Activated naive CD8-positive, alpha-beta T cell treated with anti-CD3 and anti-CD28 coated beads, Interleukin-2, amount 10 ng/mL, durations not matched to agents 7 days and 5 days (primary cell): ENCODE data around the gene CC2D2B. TPM values are rescaled to one million over a fixed set of nuclear protein-coding genes. Genes with fewer than 3 reads are reported as not detected.

Experiments used
- ATAC-seq: fragments of 150-1000 bp; cut with Tn5 transposase; one replicate; pipeline ENCODE4 v1.10.0; 2021; ENCODE audit warnings: low read depth, moderate library complexity
- POLR2A ChIA-PET: fragments of 350-600 bp; sonication (Branson Sonifier 250); formaldehyde crosslinking; loops from one replicate; lab custom pipeline; 2021; ENCODE audit warnings: antibody characterized with exemption; lab: Charles Lee
- DNase-seq: peaks from one replicate; pipeline ENCODE4 v3.0.0; 2021
- H3K27ac Mint-ChIP-seq: one replicate; pipeline ENCODE4 v1.8.0; 2022; ENCODE audit warnings: mild to moderate bottlenecking, mixed read lengths
- H3K27me3 Mint-ChIP-seq: one replicate; pipeline ENCODE4 v1.8.0; 2022; ENCODE audit warnings: mild to moderate bottlenecking, moderate library complexity, mixed read lengths
- H3K36me3 Mint-ChIP-seq: one replicate; pipeline ENCODE4 v1.8.0; 2021; ENCODE audit warnings: mild to moderate bottlenecking, mixed read lengths
- H3K4me1 Mint-ChIP-seq: one replicate; pipeline ENCODE4 v1.8.0; 2021; ENCODE audit warnings: mixed read lengths
- H3K4me3 Mint-ChIP-seq: one replicate; pipeline ENCODE4 v1.8.0; 2022; ENCODE audit warnings: mild to moderate bottlenecking, moderate library complexity, mixed read lengths
- H3K9me3 Mint-ChIP-seq: one replicate; pipeline ENCODE4 v1.8.0; 2021; ENCODE audit warnings: mixed read lengths
- total RNA-seq, 2 experiments: library from RNA; stranded (reverse); gene quantifications; one replicate each; pipeline ENCODE4 v1.2.3, GENCODE V29; 2021

CC2D2B gene
- total RNA-seq, 2 experiments from 2014 or later = 0.48 TPM; not detected in 1

DNA sequence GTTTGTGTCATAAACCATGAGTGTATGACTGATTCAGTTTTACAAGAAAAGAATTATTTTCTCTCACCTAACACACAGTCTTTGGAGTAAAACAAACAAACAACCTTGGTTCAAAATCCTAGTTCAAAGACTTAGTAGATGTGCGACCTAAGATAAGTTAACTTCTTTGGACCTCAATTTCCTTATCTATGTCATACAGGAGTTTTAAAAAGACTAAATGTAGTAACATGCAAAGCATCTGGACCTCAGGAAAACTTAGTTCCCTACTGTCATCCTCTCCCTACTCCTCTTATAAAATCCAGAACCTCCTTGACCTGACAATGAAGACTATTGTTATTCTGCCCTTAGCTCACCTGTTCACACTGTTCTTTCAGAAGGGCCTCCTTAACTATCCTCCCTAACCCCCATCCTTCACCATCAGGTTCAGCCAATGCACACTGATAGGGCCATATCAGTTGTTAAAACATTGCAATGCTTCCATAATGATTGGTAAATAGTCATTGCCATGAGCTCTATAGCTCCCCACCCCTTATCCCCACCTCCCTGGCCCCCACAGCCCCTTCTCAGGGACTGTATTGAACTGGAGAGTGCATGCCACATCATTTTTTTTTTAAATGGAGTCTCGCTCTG is 106.8 kb downstream of the CC2D2B start:
- H3K27ac Mint-ChIP-seq = no peak overlapping the region
- H3K27me3 Mint-ChIP-seq = no peaks in the 10 kb centered on the region
- H3K4me3 Mint-ChIP-seq = no peak overlapping the region
- peaks cover 1% of the 10 kb centered on the region for H3K4me1 Mint-ChIP-seq
- DNase-seq (no peak), ATAC-seq (no peak)
- H3K9me3 Mint-ChIP-seq = no peaks in the 10 kb centered on the region
- POLR2A ChIA-PET = no interaction called here
- no peaks in the 10 kb centered on the region for H3K36me3 Mint-ChIP-seq

DNA sequence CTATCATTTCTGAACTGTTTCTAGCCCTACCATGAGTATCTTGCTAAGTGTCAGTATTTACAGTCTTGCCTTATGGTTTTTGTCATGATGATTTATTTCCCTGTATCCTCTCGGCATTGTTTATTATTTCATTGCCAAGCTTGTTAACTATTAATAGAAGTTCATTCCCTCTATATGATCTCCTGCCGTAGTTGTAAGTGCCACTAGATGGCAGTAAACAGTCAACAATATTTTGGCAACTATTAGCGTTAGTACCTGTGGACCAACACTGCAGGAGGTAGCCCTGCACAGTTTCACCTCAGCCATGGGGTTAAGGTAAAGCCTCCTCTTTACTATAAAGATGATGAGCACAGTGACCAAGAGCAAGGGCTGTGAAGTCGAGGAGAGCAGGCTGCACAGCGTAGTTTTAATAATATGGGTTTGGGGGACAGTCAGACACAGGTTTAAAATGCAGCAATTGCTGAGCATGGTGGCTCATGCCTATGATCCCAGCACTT is 109.5 kb downstream of the CC2D2B start:
- H3K4me3 Mint-ChIP-seq = no peak overlapping the region
- POLR2A ChIA-PET = no interaction called here

DNA sequence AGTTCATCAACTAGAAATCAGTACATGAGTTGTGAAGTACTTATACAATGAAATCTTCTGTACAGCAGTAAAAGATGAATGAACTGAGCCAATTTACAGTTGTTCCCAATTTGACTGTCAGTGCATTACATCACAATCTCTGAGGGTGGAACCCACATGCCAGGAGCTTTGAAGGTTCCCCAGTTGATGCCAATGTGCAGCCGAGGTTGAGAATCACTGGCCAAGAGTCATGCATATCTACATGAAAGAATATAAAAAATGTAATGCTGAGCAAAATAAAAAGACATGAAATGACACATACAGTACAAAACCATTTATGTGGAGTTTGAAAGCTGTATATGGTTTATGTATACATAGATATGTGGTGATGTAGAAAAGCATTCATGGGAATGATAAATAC is 113.6 kb downstream of the CC2D2B start:
- no peak overlapping the region for H3K27ac Mint-ChIP-seq
- H3K9me3 Mint-ChIP-seq = peaks cover 1% of the 10 kb centered on the region
- no peaks in the 10 kb centered on the region for H3K36me3 Mint-ChIP-seq
- H3K4me1 Mint-ChIP-seq = peaks cover 1% of the 10 kb centered on the region
- H3K27me3 Mint-ChIP-seq = no peaks in the 10 kb centered on the region
- DNase-seq (no peak), ATAC-seq (no peak)
- H3K4me3 Mint-ChIP-seq = no peak overlapping the region
- POLR2A ChIA-PET = no interaction called here

More for the DNA sequence above, 109.5 kb downstream of the CC2D2B start:
- Mint-ChIP-seq H3K4me1 (peaks cover 1% of the 10 kb centered on the region), H3K27me3 (no peaks in the 10 kb centered on the region), H3K27ac (no peak overlapping the region), H3K9me3 (no peaks in the 10 kb centered on the region), H3K36me3 (no peaks in the 10 kb centered on the region)
- DNase-seq (no peak), ATAC-seq (peak; percentile 90)

DNA sequence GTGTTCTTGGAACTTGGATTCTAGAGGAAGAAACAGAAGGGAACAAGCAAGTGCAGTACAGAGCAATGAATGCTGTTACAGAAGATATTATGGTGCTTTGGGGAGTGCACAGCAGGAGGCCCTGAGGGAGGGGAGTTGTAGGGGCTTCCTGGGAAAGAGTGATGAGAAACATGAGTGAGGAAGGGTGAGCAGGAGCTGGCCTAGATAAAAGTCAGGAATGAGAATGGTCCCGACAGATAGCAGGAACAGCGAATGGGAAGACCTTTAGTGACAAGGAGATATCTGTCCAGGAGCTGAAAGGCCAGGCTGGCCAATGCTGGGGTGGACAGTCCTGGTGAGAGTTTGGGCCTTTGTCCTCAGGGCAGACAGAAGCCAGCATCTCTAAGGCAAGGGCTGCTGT is 115.0 kb downstream of the CC2D2B start:
- Mint-ChIP-seq H3K9me3 (peaks cover 1% of the 10 kb centered on the region), H3K27ac (no peak overlapping the region), H3K36me3 (no peaks in the 10 kb centered on the region), H3K4me3 (no peak overlapping the region), H3K4me1 (no peaks in the 10 kb centered on the region), H3K27me3 (no peaks in the 10 kb centered on the region)
- ATAC-seq (no peak), DNase-seq (no peak)
- POLR2A ChIA-PET = no interaction called here

DNA sequence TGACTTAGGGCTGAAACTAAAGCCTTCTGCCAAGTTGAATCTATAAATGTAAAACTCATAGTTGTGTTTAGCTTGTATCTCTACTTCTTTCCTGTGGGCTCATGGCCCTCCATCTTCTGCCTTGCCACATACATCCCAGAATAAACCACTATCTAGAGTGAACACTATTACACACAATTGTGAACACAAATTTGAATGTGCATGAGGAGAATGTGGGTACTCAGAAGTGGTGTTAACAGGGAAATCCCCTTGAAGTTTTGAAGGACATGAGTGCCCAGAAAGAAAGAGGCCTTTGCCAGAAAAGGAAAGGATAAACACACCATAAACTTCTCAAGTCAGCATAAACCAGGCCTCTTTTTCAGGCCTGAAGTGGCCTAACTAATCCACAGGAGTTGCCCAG is 115.4 kb downstream of the CC2D2B start:
- no peak overlapping the region for H3K4me3 Mint-ChIP-seq
- H3K4me1 Mint-ChIP-seq = no peaks in the 10 kb centered on the region
- H3K27me3 Mint-ChIP-seq = no peaks in the 10 kb centered on the region
- H3K27ac Mint-ChIP-seq = no peak overlapping the region
- POLR2A ChIA-PET = no interaction called here
- H3K9me3 Mint-ChIP-seq = peaks cover 1% of the 10 kb centered on the region
- DNase-seq (no peak), ATAC-seq (no peak)
- no peaks in the 10 kb centered on the region for H3K36me3 Mint-ChIP-seq

DNA sequence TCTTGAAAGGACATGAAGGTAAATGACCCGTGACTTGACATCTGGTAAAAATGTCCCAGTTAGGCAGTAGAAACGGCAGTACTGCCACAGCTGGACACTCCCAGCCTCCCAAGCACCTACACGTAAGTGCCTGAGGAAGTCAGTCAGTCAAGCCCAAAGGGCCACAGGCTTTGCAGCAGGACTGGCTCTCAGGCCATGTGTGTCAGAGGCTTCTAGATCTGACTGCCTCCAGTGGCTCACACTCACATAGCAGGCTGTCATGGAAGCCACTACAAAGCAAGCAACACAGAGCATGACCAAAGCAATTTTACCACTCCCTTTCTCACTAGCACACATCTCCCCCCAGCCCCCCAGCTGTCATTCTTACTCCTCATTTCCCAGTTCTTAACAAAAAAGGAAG is 117.8 kb downstream of the CC2D2B start:
- Mint-ChIP-seq H3K27ac (no peak overlapping the region), H3K36me3 (no peaks in the 10 kb centered on the region), H3K9me3 (peaks cover 1% of the 10 kb centered on the region), H3K4me3 (no peak overlapping the region), H3K4me1 (no peaks in the 10 kb centered on the region), H3K27me3 (no peaks in the 10 kb centered on the region)
- no peak for DNase-seq
- peak; percentile 60 for ATAC-seq
- POLR2A ChIA-PET = no interaction called here

DNA sequence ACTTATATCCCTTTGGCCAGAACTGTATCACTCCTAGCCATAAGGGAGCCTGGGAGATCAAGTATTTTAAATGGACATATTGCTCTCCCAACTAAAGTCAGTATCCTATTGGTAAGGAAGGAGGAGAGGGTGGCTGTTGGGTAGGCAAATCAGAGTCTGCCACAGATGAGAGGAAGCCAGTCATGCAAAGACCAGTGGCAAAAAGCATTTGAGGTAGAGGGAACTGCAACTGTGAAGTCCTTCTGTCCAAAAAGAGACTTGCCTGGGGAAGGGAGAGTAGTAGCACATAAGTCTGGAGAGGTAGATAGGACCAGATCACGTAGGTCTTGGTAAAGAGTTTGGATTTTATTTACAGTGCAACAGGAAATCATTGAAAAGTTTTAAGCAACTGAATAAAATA is 126.8 kb downstream of the CC2D2B start:
- H3K36me3 Mint-ChIP-seq = peaks cover 3% of the 10 kb centered on the region
- POLR2A ChIA-PET = no interaction called here
- H3K9me3 Mint-ChIP-seq = no peaks in the 10 kb centered on the region
- ATAC-seq = no peak
- H3K27ac Mint-ChIP-seq = no peak overlapping the region
- H3K4me3 Mint-ChIP-seq = no peak overlapping the region
- H3K4me1 Mint-ChIP-seq = no peaks in the 10 kb centered on the region
- no peak for DNase-seq
- H3K27me3 Mint-ChIP-seq = peaks cover 23% of the 10 kb centered on the region

DNA sequence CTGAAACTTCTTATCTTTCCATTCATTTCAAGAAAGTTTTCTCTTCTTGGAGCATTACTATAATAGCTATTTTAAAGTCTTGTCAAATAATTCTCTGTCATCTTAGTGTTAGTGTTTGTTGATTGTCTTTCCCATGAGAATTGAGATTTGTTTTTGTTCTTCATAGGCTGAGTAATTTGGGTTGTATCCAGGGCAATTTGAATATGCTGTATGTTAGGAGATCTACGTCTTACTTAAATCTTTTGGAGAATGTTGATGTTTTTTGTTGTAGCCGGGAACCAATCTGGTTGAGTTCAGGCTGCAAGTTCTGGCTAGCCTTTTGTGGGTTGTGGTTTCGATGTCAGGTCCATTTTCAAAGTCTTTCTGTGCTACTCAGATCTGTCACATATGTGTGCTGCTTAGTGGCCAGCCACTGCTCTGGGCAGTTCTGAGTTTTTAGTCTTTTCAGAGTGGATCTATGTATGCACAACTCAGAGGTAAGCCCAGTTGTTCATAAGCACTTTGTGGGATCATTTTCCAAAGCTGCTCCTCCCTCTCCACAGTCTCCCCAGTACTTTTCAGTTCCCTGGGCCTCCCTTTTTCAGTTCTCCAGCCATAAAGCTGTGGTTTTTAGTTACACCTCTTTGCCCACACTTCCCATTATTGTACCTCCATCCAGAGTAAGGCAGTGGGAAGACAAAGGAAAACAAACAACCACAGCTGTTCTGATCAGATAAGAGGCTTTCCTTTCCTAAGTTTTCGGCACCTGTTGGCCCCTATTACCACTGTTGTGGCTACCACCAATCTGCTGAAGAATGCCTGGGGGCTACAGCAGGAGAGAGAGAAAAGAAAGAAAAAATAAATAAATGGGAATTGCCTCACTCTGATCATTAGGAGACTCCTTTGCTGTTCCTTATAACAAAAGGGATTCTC is 131.0 kb downstream of the CC2D2B start:
- peaks cover 6% of the 10 kb centered on the region for H3K4me1 Mint-ChIP-seq
- POLR2A ChIA-PET = interaction anchor here (1.3 kb wide), 1 partner anchor 91 kb away, joined by 3 read pairs; the partner anchor contains the start of gene ZNF518A
- ATAC-seq (no peak), DNase-seq (no peak)
- H3K27ac Mint-ChIP-seq = no peak overlapping the region
- H3K9me3 Mint-ChIP-seq = no peaks in the 10 kb centered on the region
- H3K27me3 Mint-ChIP-seq = peaks cover 23% of the 10 kb centered on the region
- H3K4me3 Mint-ChIP-seq = no peak overlapping the region
- H3K36me3 Mint-ChIP-seq = peaks cover 3% of the 10 kb centered on the region

DNA sequence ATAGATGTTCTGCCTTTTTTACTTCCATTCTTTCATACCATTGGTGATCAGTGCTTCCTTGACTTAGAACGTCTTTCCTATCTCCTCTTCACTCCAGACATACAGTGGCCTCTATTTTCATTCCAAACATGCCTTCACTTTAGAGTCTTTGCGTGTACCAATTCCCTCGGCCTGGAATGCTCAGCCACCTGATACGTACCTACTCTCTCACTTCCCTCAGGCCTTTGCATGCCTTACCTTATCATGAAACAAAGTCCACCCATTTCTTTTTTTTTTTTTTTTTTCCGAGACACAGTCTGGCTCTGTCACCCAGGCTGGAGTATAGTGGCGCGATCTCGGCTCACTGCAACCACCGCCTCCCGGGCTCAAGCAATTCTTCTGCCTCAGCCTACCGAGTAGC is 133.4 kb downstream of the CC2D2B start:
- Mint-ChIP-seq H3K36me3 (peaks cover 5% of the 10 kb centered on the region), H3K27me3 (peaks cover 21% of the 10 kb centered on the region), H3K4me3 (no peak overlapping the region), H3K9me3 (no peaks in the 10 kb centered on the region), H3K27ac (no peak overlapping the region), H3K4me1 (peaks cover 21% of the 10 kb centered on the region)
- no peak for ATAC-seq
- POLR2A ChIA-PET = no interaction called here
- no peak for DNase-seq

DNA sequence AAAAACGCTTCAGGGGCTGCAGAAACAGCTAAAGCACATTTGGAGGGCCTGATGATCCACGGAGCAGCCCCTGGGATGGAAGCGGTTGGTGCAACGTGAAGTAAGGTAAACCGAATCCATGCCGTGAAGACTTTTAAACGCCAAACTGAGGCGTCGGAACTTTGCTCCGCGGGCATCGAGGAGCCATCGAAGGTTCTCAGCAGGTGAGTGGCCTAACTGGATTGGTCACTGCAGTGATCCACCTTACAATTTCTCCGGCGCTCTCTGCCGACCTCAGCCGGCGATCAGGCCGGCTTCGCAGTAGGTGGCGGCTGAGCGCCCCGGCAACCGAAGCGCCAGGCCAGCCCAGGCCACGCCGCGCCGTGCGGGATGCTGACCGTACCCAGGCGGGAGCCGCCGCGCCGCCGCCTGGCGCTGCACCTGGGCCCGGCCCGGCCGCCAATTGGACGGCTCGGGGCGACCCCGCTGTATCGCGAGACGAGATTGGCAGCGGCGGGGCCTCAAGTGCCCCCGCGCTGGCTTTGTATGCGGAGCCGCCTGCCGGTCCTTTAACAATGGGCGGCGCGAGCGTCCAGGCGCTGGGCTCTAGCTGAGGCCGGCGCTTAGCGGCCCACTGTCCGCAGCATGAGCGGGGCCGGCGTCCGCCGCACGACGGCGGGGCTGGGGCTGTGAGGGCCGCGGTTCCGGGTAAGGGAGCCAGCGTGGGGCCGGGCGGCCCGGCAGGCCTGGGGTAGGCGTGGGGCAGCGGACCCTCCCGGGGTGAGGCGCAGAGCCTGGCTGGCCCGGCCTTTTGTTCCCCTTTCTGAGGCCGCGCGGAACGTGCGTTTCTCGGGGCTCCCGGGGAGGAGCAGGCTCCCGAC is 135.5 kb downstream of the CC2D2B start, which contains the start of gene CCNJ:
TSS of gene CCNJ (plus strand) at position 551 of the 860 bp plus-strand sequence. CDS start 811 bp downstream, outside the sequence.
- ATAC-seq (peak; percentile 91), DNase-seq (peak; percentile 91)
- Mint-ChIP-seq H3K4me3 (peak within 1 kb of the TSS; percentile 92), H3K27me3 (peaks cover 6% of the 10 kb centered on the region), H3K9me3 (no peaks in the 10 kb centered on the region), H3K36me3 (peaks cover 13% of the 10 kb centered on the region), H3K27ac (peak within 1 kb of the TSS; percentile 80), H3K4me1 (peaks cover 27% of the 10 kb centered on the region)
- POLR2A ChIA-PET = interaction anchor here (0.7 to 3.0 kb wide), 3 partner anchors 10 to 87 kb away, joined by 3 to 16 read pairs (median 10); partner anchors contain the start of gene ZNF518A

DNA sequence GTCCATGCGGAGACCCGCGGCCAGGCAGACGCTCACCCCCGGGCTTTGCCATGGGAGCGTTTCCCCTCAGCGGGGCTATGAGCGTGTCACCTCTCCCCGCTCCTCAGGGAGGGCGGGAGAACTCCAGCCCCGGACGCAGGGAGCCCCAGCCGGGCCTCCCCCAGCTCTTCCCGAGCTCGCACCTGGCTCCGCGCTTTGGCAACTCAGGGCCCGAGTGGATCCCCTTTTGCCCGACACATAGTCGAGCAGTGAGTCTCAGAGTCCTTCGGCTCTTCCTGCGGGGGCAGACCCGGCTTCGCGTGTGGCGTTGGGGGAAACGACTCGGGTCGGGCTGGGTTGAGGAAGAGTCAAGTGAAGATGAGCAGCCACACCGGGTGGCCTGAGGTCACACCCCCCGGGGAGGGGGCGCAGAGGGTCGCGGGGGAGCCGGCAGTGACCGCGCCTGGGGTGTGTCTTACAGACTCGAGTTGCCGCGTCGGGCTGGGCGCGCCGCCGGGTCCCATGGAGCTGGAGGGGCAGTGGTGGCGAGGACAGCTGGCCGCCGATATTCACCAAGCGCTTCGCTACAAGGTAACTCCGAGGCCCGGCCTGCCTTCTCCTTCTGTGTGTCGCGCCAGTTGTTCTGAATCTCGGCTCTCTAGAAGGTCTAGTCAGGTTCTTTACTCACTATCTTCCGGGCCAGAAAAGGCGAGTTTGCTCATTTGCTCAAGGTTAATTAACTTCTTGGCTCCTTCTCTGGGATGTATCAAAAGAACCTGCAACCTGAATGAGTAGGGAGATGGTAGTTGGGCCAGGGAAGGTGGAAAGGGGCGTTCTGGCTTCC is 136.3 kb downstream of the CC2D2B start:
- POLR2A ChIA-PET = interaction anchor here (0.6 to 3.0 kb wide), 3 partner anchors 46 to 139 kb away, joined by 6 to 16 read pairs (median 10); partner anchors contain the start of gene ZNF518A
- Mint-ChIP-seq H3K4me1 (peaks cover 29% of the 10 kb centered on the region), H3K9me3 (no peaks in the 10 kb centered on the region), H3K36me3 (peaks cover 16% of the 10 kb centered on the region), H3K27ac (peak overlapping the region; percentile 80), H3K27me3 (peaks cover 2% of the 10 kb centered on the region), H3K4me3 (peak overlapping the region; percentile 92)
- ATAC-seq = peak; percentile 50
- DNase-seq = no peak

DNA sequence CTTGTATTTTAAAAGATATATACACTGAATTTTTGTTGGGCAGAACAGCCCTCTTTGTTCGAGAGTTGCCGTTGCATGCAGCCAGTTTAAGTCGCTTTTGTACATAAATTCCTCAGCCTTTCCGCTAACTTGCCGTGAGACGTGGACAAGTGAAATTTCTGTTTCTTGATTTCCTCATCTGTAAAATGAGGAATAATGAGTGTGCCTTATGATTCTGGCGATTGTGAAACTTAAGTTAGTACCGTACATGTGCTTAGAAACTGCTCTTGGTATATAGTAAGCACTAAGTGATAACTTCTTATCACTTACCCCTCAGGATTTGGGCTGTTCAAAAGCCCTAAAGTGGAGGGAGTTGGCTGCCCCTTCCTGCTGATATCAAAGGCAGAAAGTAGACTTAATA is 137.0 kb downstream of the CC2D2B start:
- H3K36me3 Mint-ChIP-seq = peaks cover 20% of the 10 kb centered on the region
- H3K27me3 Mint-ChIP-seq = no peaks in the 10 kb centered on the region
- no peaks in the 10 kb centered on the region for H3K9me3 Mint-ChIP-seq
- ATAC-seq = no peak
- peak overlapping the region; percentile 92 for H3K4me3 Mint-ChIP-seq
- H3K27ac Mint-ChIP-seq = no peak overlapping the region
- POLR2A ChIA-PET = interaction anchor here (0.6 to 3.0 kb wide), 3 partner anchors 45 to 139 kb away, joined by 6 to 16 read pairs (median 10); partner anchors contain the start of gene ZNF518A
- no peak for DNase-seq
- peaks cover 31% of the 10 kb centered on the region for H3K4me1 Mint-ChIP-seq
